Smooth muscle cell (in vitro differentiated cells): Measurements from ENCODE around the gene CD93. TPM values are rescaled to one million over a fixed set of nuclear protein-coding genes. Genes with fewer than 3 reads are reported as not detected.

ENCODE experiments used
- DNase-seq: peaks from one replicate; lab custom pipeline; 2025; ENCODE audit not compliant: unreplicated experiment; lab: John Stamatoyannopoulos, UW
- H2AFZ ChIP-seq: fragments of 200-600 bp; sonication (generic); 2 replicates; pipeline ENCODE4 v1.6.0; 2016; ENCODE audit warnings: antibody characterized with exemption, low read depth, mild to moderate bottlenecking
- H3F3A ChIP-seq: fragments of 200-600 bp; sonication (generic); 2 replicates; pipeline ENCODE4 v1.6.0; 2017; ENCODE audit warnings: antibody characterized with exemption, low read depth
- H3K27ac ChIP-seq: fragments of 200-600 bp; sonication (generic); 2 replicates; pipeline ENCODE4 v1.5.1; 2016; ENCODE audit warnings: low read depth, mild to moderate bottlenecking
- H3K27me3 ChIP-seq: fragments of 200-600 bp; sonication (generic); 2 replicates; pipeline ENCODE4 v1.6.1; 2016; ENCODE audit warnings: low read depth, mild to moderate bottlenecking
- H3K36me3 ChIP-seq: fragments of 200-600 bp; sonication (generic); 2 replicates; pipeline ENCODE4 v1.5.1; 2016; ENCODE audit warnings: low read depth
- H3K4me1 ChIP-seq: fragments of 200-600 bp; sonication (generic); 2 replicates; pipeline ENCODE4 v1.5.1; 2016; ENCODE audit warnings: low read depth
- H3K4me2 ChIP-seq: fragments of 200-600 bp; sonication (generic); 2 replicates; pipeline ENCODE4 v1.6.0; 2016; ENCODE audit warnings: mild to moderate bottlenecking
- H3K4me3 ChIP-seq: fragments of 200-600 bp; sonication (generic); 2 replicates; pipeline ENCODE4 v1.5.1; 2016; ENCODE audit warnings: mild to moderate bottlenecking
- H3K79me2 ChIP-seq: fragments of 200-600 bp; sonication (generic); 2 replicates; pipeline ENCODE4 v1.6.0; 2016; ENCODE audit warnings: low read depth, mild to moderate bottlenecking
- H3K9ac ChIP-seq: fragments of 200-600 bp; sonication (generic); 2 replicates; pipeline ENCODE4 v1.6.0; 2016; ENCODE audit warnings: low read depth
- H3K9me3 ChIP-seq: fragments of 200-600 bp; sonication (generic); replicated peaks from 2 replicates; pipeline ENCODE4 v1.5.1; 2016; ENCODE audit warnings: low read depth
- H4K20me1 ChIP-seq: fragments of 200-600 bp; sonication (generic); 2 replicates; pipeline ENCODE4 v1.6.0; 2016; ENCODE audit warnings: low read depth
- CTCF ChIP-seq: fragments of 200-600 bp; sonication (generic); IDR thresholded peaks from 2 replicates; pipeline ENCODE4 v1.5.1; 2017; ENCODE audit warnings: borderline replicate concordance, mild to moderate bottlenecking, antibody characterized with exemption; ENCODE audit not compliant: insufficient read depth, poor library complexity, severe bottlenecking
- WGBS: methylation state at CpG from one replicate; pipeline ENCODE4 v1.1.7; 2016; ENCODE audit warnings: low lambda C conversion rate; 5-methylcytosine and 5-hydroxymethylcytosine counted together
- polyA plus RNA-seq: library from polyadenylated mRNA; unstranded; fragments of >200 nt; fragmentation: Nextera tagmentation; extraction: Ambion mirVana; gene quantifications from 2 replicates; pipeline ENCODE4 v1.2.1, GENCODE V29; 2016
- total RNA-seq: library from RNA; depleted of rRNA; stranded (reverse); fragments of >200 nt; gene quantifications from 2 replicates; pipeline ENCODE4 v1.2.3, GENCODE V29; 2014

CD93 gene
- total and polyA plus RNA-seq, 2 experiments from 2014 or later, result not detected

- Histone ChIP-seq H3K36me3 (no peaks in the 10 kb centered on the region), H3K27ac (no peak overlapping the region), H3K4me2 (no peak overlapping the region), H3K9ac (no peak overlapping the region), H3K27me3 (no peaks in the 10 kb centered on the region), H2AFZ (no peak overlapping the region), H3K4me1 (no peaks in the 10 kb centered on the region), H3K9me3 (no peaks in the 10 kb centered on the region), H3F3A (no peaks in the 10 kb centered on the region), H3K4me3 (no peak overlapping the region), H4K20me1 (no peaks in the 10 kb centered on the region), H3K79me2 (no peaks in the 10 kb centered on the region)
- WGBS, result 93% methylated on average over 11 of the region's 11 CpGs
- no peak for DNase-seq
- TF ChIP-seq CTCF, result no peak
Measured at GRCh38 chr20:23103284-23104018, 17.3 kb upstream of the CD93 start.

GRCh38 chr20:23101696-23102406, 15.7 kb upstream of the CD93 start:
- Histone ChIP-seq H3K4me1 (no peaks in the 10 kb centered on the region), H3K27ac (no peak overlapping the region), H3K27me3 (no peaks in the 10 kb centered on the region), H4K20me1 (no peaks in the 10 kb centered on the region), H3K36me3 (no peaks in the 10 kb centered on the region), H2AFZ (no peak overlapping the region), H3K4me3 (no peak overlapping the region), H3K9ac (no peak overlapping the region), H3K9me3 (no peaks in the 10 kb centered on the region), H3F3A (no peaks in the 10 kb centered on the region), H3K79me2 (no peaks in the 10 kb centered on the region), H3K4me2 (no peak overlapping the region)
- no peak for DNase-seq
- no peak for TF ChIP-seq CTCF
- 93% methylated on average over 5 of the region's 5 CpGs for WGBS

GRCh38 chr20:23100720-23101107, 14.6 kb upstream of the CD93 start:
- Histone ChIP-seq H2AFZ (no peak overlapping the region), H3K27ac (no peak overlapping the region), H3K4me1 (no peaks in the 10 kb centered on the region), H4K20me1 (no peaks in the 10 kb centered on the region), H3K4me2 (no peak overlapping the region), H3K27me3 (no peaks in the 10 kb centered on the region), H3K36me3 (no peaks in the 10 kb centered on the region), H3F3A (no peaks in the 10 kb centered on the region), H3K9me3 (no peaks in the 10 kb centered on the region), H3K9ac (no peak overlapping the region), H3K4me3 (no peak overlapping the region), H3K79me2 (no peaks in the 10 kb centered on the region)
- DNase-seq, result no peak
- TF ChIP-seq CTCF, result no peak
